NCI-H82 (cell line): ENCODE data around the gene CCNG2.
A peak's percentile ranks its signal among the peaks of the same experiment; 100 is the strongest.

ENCODE experiments used
- DNase-seq: peaks from one replicate; lab custom pipeline; 2025; lab: John Stamatoyannopoulos, UW

The CCNG2 gene

GRCh38 chr4:77203380-77204197, 46.6 kb downstream of the CCNG2 start:
- DNase-seq, result peak; percentile 90

- no peak for DNase-seq
Measured at GRCh38 chr4:77204621-77205020, 47.6 kb downstream of the CCNG2 start.

GRCh38 chr4:77209012-77209411, 52.0 kb downstream of the CCNG2 start:
- no peak for DNase-seq

- no peak for DNase-seq
Measured at GRCh38 chr4:77209936-77210335, 52.9 kb downstream of the CCNG2 start.

- DNase-seq, result no peak
Measured at GRCh38 chr4:77215107-77215506, 58.1 kb downstream of the CCNG2 start.

GRCh38 chr4:77217526-77217925, 60.5 kb downstream of the CCNG2 start:
- DNase-seq, result no peak

- no peak for DNase-seq
Measured at GRCh38 chr4:77219266-77219665, 62.3 kb downstream of the CCNG2 start.
